Measurements from ENCODE around the gene ASGR2.

DNA sequence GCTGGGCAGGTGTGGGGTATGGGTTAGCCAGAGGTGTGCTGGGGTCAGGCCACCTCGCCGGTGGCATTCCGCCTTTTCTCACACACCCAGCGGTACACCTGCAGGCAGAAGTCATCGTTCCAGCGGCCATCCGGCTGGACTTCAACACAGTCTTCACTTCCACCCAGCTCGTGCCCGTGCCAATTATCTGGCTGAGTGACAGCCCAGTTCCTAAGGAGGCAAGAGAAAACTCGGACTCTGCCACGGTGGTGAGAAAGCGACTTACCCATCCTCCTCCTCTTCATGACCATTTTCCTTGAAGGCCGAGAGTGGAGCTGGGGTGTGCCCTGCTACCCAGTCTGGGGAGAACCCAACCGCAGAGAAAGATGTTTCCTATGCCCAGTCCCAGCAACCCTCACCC, 13.1 kb downstream of the ASGR2 start:
- no peak for TF ChIP-seq BHLHE40 (IDR thresholded peaks at IDR 0.05; ENCODE audit: borderline replicate concordance)
- no peak for TF ChIP-seq FOXM1 (IDR thresholded peaks at IDR 0.05; ENCODE audit: borderline replicate concordance)
- TF ChIP-seq FOXA1 (IDR thresholded peaks at IDR 0.05), result no peak
- TF ChIP-seq ARNT (IDR thresholded peaks at IDR 0.05), result no peak
- no peak for TF ChIP-seq NFRKB (IDR thresholded peaks at IDR 0.05)
- TF ChIP-seq SP1 (IDR thresholded peaks at IDR 0.05), result no peak
- TF ChIP-seq, protein P1, sequence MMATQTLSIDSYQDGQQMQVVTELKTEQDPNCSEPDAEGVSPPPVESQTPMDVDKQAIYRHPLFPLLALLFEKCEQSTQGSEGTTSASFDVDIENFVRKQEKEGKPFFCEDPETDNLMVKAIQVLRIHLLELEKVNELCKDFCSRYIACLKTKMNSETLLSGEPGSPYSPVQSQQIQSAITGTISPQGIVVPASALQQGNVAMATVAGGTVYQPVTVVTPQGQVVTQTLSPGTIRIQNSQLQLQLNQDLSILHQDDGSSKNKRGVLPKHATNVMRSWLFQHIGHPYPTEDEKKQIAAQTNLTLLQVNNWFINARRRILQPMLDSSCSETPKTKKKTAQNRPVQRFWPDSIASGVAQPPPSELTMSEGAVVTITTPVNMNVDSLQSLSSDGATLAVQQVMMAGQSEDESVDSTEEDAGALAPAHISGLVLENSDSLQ (IDR thresholded peaks at IDR 0.05), result no peak
- no peak for TF ChIP-seq HDGF (IDR thresholded peaks at IDR 0.05; ENCODE audit: borderline replicate concordance)
- TF ChIP-seq FOXK2 (IDR thresholded peaks at IDR 0.05), result no peak
